ENCODE data around the gene SORBS2. TPM values are rescaled to one million over a fixed set of nuclear protein-coding genes. Genes with fewer than 3 reads are reported as not detected.

The SORBS2 gene
- total RNA-seq, 1 donor: 2.1 TPM

- Histone ChIP-seq H3K27me3 (ENCODE audit: insufficient read depth, low read length) (peaks cover 2% of the 10 kb centered on the region), H3K4me1 (ENCODE audit: insufficient read depth, low read length) (no peaks in the 10 kb centered on the region), H3K4me3 (ENCODE audit: low read length) (no peak overlapping the region), H3K9me3 (ENCODE audit: low read depth, low read length) (no peaks in the 10 kb centered on the region)
Observed at GRCh38 chr4:185554365-185555126, 257.4 kb downstream of the SORBS2 start.

DNA sequence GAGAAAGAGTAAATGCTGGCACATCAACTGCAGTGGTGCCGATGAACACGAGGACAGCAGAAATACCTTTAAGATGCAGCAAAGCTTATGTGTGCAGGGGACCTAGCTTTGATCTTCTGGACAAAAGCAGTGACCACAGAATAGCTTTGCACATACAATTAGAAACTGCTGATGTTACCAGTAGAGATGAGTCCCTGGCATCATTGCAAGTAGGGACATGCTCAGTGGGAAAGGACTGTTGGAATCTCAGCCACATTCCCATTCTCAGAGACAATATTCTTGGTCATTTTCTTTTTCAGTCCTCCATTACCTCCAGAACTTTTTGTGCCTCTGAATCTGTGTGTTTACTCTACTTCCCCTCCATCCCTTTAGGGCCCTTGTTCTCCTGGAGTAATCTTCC is 259.7 kb downstream of the SORBS2 start:
- Histone ChIP-seq H3K9me3 (ENCODE audit: low read depth, low read length) (no peaks in the 10 kb centered on the region), H3K4me3 (ENCODE audit: low read length) (no peak overlapping the region), H3K27me3 (ENCODE audit: insufficient read depth, low read length) (peaks cover 2% of the 10 kb centered on the region), H3K4me1 (ENCODE audit: insufficient read depth, low read length) (no peaks in the 10 kb centered on the region)

DNA sequence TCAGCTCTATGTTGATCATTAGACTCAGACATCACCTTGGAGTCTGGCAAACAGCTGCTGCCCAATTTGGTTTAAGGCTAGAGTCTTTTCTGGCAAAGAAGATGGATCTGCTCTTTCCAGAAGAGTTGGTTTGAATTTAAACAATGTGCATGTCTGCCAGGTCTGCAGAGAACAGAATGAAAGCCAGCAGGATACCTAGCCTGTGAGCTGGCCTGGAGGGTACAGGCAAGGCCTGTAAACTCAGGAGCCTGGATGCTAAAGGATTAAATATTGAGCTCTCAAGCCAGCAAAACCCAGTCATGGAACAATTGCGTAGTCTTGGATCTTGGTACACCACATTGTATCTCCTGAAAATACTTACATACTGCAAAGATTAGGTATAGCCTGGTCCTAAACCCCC is 261.1 kb downstream of the SORBS2 start:
- H3K4me3 ChIP-seq (ENCODE audit: low read length): no peak overlapping the region
- H3K9me3 ChIP-seq (ENCODE audit: low read depth, low read length): no peaks in the 10 kb centered on the region
- H3K4me1 ChIP-seq (ENCODE audit: insufficient read depth, low read length): no peaks in the 10 kb centered on the region
- peaks cover 2% of the 10 kb centered on the region for H3K27me3 ChIP-seq (ENCODE audit: insufficient read depth, low read length)

GRCh38 chr4:185549095-185549639 is 262.8 kb downstream of the SORBS2 start:
- no peak overlapping the region for H3K4me3 ChIP-seq (ENCODE audit: low read length)
- H3K9me3 ChIP-seq (ENCODE audit: low read depth, low read length): no peaks in the 10 kb centered on the region
- peaks cover 2% of the 10 kb centered on the region for H3K27me3 ChIP-seq (ENCODE audit: insufficient read depth, low read length)
- H3K4me1 ChIP-seq (ENCODE audit: insufficient read depth, low read length): no peaks in the 10 kb centered on the region

GRCh38 chr4:185548587-185548986 is 263.4 kb downstream of the SORBS2 start:
- Histone ChIP-seq H3K4me3 (ENCODE audit: low read length) (no peak overlapping the region), H3K9me3 (ENCODE audit: low read depth, low read length) (no peaks in the 10 kb centered on the region), H3K4me1 (ENCODE audit: insufficient read depth, low read length) (no peaks in the 10 kb centered on the region), H3K27me3 (ENCODE audit: insufficient read depth, low read length) (peaks cover 2% of the 10 kb centered on the region)

DNA sequence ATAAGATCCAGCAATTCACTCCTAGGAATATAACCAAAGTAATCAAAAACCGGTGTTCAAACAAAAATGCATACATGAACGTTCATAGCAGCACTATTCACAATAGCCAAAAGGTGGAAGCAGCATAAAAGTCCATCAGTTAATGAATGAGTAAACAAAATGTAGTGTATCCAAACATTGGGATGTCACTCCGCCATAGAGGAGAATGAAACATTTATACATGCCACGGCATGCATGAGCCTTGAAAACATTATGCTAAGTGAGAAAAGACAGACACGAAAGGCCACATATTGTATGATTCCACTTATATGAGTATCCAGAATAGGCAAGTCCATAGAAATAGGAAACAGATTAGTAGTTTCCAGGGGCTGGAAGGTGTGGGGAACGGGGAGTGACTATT is 265.7 kb downstream of the SORBS2 start:
- no peaks in the 10 kb centered on the region for H3K4me1 ChIP-seq (ENCODE audit: insufficient read depth, low read length)
- peaks cover under 1% of the 10 kb centered on the region for H3K27me3 ChIP-seq (ENCODE audit: insufficient read depth, low read length)
- H3K4me3 ChIP-seq (ENCODE audit: low read length): no peak overlapping the region
- no peaks in the 10 kb centered on the region for H3K9me3 ChIP-seq (ENCODE audit: low read depth, low read length)

DNA sequence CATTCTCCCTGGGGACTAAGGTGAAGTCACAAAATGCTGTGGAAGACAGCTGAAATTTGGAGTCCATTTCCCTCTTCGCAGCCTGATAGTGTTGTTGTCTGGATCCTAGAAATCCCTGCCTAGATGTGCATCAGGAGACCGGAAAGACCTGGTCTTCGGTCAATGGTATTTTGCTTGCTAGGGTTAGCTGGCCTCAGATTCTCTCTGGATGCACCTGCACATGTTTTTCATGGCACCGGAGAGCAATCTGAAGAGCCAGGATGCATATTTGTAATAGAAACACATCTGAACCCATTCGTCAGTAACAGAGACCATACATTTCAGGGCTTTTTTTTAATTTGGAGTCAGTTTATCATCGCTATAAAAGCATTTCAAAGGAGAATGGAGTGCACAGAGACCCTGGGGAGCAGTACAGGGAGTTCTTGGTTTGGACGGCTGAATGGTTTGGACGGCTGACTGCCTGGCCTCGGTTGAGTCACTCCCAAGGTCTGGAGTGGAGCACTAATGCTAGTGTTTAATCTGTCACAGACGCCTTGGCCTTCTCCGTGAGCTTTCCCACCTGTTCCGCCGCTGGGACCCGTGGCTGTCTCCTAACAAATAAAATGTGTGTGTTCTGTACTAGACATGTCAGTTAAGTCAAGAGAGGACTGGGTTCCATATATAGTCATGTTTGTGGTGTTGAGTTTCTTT is 269.2 kb downstream of the SORBS2 start:
- Histone ChIP-seq H3K4me3 (ENCODE audit: low read length) (no peak overlapping the region), H3K4me1 (ENCODE audit: insufficient read depth, low read length) (no peaks in the 10 kb centered on the region), H3K27me3 (ENCODE audit: insufficient read depth, low read length) (peaks cover 13% of the 10 kb centered on the region), H3K9me3 (ENCODE audit: low read depth, low read length) (no peaks in the 10 kb centered on the region)

GRCh38 chr4:185541251-185541727 is 270.7 kb downstream of the SORBS2 start:
- Histone ChIP-seq H3K9me3 (ENCODE audit: low read depth, low read length) (no peaks in the 10 kb centered on the region), H3K4me3 (ENCODE audit: low read length) (no peak overlapping the region), H3K4me1 (ENCODE audit: insufficient read depth, low read length) (no peaks in the 10 kb centered on the region), H3K27me3 (ENCODE audit: insufficient read depth, low read length) (peaks cover 25% of the 10 kb centered on the region)

DNA sequence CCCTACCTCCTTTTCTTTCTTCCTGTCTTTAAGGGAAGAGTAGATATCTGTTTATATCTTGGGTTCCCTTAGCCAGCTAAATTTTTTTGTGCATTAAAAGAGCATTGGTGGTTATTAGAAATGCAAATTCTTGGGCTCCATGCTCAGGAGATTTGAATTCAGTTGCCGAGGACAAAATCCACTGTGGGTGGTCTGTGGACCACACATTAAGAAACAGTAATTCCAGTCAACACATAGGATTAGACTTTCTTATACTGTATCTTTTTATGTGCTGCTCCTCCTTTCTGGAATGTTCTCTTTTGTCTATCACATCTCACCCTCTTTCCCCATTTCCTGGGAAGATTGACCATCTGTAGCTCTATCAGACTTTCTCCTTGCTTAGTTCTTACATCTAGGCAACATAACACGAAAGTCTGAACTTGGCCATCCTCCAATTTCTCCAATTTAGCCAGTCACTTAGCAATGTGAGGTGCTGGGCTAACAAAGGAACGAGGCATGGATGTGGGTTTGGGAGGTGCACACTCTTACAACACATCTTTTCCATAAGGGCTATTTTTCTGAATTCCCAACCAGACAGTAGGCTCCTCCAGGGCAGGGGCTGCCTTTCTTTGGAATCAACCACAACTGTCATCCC is 271.4 kb downstream of the SORBS2 start:
- H3K4me3 ChIP-seq (ENCODE audit: low read length): no peak overlapping the region
- peaks cover 32% of the 10 kb centered on the region for H3K27me3 ChIP-seq (ENCODE audit: insufficient read depth, low read length)
- H3K4me1 ChIP-seq (ENCODE audit: insufficient read depth, low read length): no peaks in the 10 kb centered on the region
- H3K9me3 ChIP-seq (ENCODE audit: low read depth, low read length): no peaks in the 10 kb centered on the region

DNA sequence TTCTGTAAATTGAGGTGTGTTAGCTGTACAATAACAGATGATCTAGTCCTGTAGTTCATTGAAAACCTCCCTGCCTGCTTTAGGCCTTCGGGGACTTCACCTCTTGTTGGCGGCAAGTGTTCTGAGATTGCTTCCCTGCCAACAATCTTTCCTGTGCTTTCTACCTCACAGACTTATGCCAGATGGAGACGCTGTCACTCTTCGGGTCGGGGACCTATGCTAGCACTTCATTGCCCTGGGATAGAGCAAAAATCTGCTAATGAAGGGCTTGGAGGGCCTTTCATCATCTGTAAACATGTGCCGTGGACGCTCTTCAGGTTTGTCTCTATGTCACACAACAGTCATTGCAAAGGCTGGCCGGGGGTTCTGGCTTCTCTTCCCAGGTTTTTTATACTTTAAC is 272.0 kb downstream of the SORBS2 start:
- Histone ChIP-seq H3K27me3 (ENCODE audit: insufficient read depth, low read length) (peaks cover 35% of the 10 kb centered on the region), H3K9me3 (ENCODE audit: low read depth, low read length) (no peaks in the 10 kb centered on the region)

DNA sequence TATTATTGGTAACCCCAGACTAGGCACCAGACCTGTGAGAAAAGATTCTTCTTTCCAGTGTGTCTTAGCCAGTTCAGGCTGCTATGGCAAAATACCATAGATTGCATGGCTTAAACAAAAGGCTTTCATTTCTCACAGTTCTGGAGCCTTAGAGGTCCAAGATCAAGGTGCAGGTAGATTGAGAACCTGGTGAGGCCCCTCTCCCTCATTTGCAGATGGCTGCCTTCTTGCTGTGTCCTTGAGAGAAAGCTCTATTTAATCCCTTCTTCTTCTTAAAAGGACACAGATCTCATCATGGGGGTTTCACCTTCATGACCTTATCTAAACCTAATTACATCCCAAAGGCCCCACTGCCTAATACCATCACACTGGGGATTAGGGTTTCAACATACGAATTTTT is 273.2 kb downstream of the SORBS2 start:
- Histone ChIP-seq H3K27me3 (ENCODE audit: insufficient read depth, low read length) (peaks cover 48% of the 10 kb centered on the region), H3K4me1 (ENCODE audit: insufficient read depth, low read length) (peaks cover 4% of the 10 kb centered on the region), H3K9me3 (ENCODE audit: low read depth, low read length) (no peaks in the 10 kb centered on the region), H3K4me3 (ENCODE audit: low read length) (no peak overlapping the region)

More for the DNA sequence above, 272.0 kb downstream of the SORBS2 start:
- Histone ChIP-seq H3K4me3 (ENCODE audit: low read length) (no peak overlapping the region), H3K4me1 (ENCODE audit: insufficient read depth, low read length) (no peaks in the 10 kb centered on the region)

DNA sequence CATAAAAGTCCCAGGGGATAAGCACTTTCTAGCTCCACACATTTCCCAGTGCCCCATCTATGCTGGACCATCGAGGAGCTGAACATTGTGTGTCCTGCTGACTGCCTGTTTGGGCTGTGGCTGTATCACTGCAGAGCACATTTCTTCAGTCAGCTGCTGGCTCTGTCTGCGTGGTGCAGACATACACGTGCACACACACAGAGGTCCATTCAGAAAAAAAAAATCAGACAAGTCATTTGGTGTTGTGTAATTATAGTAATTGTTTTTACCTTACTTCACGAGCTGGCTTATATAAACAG is 275.6 kb downstream of the SORBS2 start:
- Histone ChIP-seq H3K4me1 (ENCODE audit: insufficient read depth, low read length) (peaks cover 4% of the 10 kb centered on the region), H3K27me3 (ENCODE audit: insufficient read depth, low read length) (peaks cover 68% of the 10 kb centered on the region), H3K4me3 (ENCODE audit: low read length) (no peak overlapping the region), H3K9me3 (ENCODE audit: low read depth, low read length) (no peaks in the 10 kb centered on the region)

DNA sequence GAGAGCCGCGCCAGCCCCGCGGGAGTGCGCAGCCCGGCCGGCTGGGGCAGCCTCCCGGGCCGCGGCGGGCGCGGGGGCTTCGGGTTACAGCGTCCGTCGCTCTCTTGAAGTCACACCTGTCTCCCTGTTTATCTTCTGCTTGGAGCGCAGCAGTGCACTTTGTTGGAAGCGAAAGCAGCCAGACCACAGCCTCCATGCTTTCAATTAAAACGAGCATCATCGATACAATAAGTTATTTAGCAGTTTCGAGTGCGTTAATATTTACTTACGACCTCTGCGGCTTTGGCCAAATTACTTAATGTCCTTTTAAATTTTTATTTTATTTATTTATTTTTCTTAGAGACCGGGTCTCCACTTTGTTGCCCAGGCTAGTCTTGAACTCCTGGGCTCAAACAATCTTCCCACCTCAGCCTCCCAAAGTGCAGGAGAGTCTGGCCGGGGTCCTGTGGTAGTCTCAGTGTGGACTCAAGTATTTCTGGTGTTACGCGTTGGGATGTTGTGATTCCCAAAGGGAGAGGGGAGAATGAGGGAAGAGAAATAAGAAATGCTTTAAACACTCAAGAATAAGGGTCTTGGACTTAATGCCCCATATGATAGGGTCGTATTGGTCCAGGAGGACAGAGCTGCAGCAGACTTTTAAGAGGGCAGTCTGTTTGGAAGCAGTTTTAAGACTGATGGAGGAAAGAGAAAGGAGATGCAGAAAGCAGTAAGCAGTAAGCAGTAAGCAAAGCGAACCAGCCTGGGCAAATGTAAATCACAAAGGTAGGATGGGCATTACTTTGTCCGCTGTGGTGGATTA is 276.2 kb downstream of the SORBS2 start:
- Histone ChIP-seq H3K4me1 (ENCODE audit: insufficient read depth, low read length) (peaks cover 4% of the 10 kb centered on the region), H3K4me3 (ENCODE audit: low read length) (no peak overlapping the region), H3K9me3 (ENCODE audit: low read depth, low read length) (no peaks in the 10 kb centered on the region), H3K27me3 (ENCODE audit: insufficient read depth, low read length) (peaks cover 69% of the 10 kb centered on the region)
